HFFc6 (cell line): ENCODE measurements around the gene FADS6. TPM values are rescaled to one million over a fixed set of nuclear protein-coding genes. Genes with fewer than 3 reads are reported as not detected.

Source experiments
- DNase-seq: peaks from one replicate; pipeline ENCODE4 v3.0.0-alpha.2; 2018
- H3K27ac Mint-ChIP-seq: 2 replicates; pipeline ENCODE4 v1.8.0; 2020; ENCODE audit warnings: mild to moderate bottlenecking, mixed read lengths
- H3K27me3 Mint-ChIP-seq: 2 replicates; pipeline ENCODE4 v1.8.0; 2021; ENCODE audit warnings: mild to moderate bottlenecking, moderate library complexity, mixed read lengths; ENCODE audit not compliant: insufficient read depth
- H3K36me3 Mint-ChIP-seq: 2 replicates; pipeline ENCODE4 v1.8.0; 2021; ENCODE audit warnings: low read depth, mixed read lengths
- H3K4me1 Mint-ChIP-seq: 2 replicates; pipeline ENCODE4 v1.8.0; 2020; ENCODE audit warnings: low read depth, mixed read lengths
- H3K4me3 Mint-ChIP-seq: 2 replicates; pipeline ENCODE4 v1.8.0; 2020; ENCODE audit warnings: mild to moderate bottlenecking, moderate library complexity, mixed read lengths
- H3K9me3 Mint-ChIP-seq: 2 replicates; pipeline ENCODE4 v1.8.0; 2020; ENCODE audit warnings: mild to moderate bottlenecking, mixed read lengths
- total RNA-seq, 6 experiments: library from RNA; stranded (reverse); fragmentation: NEBNext Ultra II Directional; extraction: Animal tissue kit (Norgen Biotek cat#: 25700); gene quantifications; 2 replicates in 1 of 6; 3 replicates in 5 of 6; pipeline ENCODE4 v1.2.3, GENCODE V29; 2021
- TF ChIP-seq, protein P1 (sequence below): fragments of 200-600 bp; sonication (generic); IDR thresholded peaks from 2 replicates; pipeline ENCODE4 v1.5.0; 2021; ENCODE audit warnings: antibody characterized with exemption, mild to moderate bottlenecking

FADS6 gene
- total RNA-seq, 6 experiments from 2014 or later, result not detected

DNA sequence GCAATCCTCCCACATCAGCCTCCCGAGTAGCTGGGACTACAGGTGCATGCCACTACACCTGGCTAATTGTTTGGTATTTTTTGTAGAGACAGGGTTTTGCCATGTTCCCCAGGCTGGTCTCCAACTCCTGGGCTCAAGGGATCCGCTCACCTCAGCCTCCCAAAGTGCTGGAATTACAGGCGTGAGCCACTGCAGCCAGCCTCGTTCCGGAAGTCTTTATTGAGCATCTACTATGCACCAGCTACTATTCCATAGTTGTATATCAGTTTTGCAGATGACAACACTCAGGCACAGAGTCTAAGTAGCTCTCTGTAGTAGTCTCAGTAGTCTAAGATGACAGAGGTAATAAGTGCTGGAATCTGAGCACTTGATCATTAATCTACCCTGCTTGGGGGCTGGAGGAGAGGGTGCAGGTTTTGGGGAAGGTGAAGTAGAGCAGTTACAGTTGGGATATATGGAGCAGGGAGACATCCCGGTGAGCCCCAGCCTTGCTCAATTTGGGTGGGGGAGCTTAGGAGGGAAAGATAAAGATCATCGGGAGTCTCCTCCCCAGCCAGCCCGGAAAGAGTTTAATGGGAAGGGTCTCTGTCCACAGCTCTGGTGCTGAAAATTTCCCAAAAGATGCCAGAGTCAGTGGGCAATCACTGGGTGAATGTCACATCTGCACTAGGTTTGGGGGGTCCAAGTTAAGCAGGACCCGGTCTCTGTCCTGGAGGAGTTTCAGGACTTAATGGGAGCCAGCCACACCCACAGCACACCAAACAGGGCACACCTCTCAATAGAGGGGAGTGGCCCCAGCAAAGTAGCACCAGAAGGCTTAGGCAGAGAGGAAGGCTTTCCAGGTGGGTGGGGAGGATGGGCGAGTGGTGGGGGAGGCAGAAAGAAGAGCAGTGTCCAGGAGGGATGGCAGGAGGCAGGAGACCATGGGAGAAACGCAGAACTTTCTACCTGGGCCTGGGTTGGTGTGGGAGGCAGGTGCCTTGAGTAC is 43.9 kb upstream of the FADS6 start:
- Mint-ChIP-seq H3K9me3 (no peaks in the 10 kb centered on the region), H3K4me1 (no peaks in the 10 kb centered on the region), H3K27ac (no peak overlapping the region), H3K36me3 (no peaks in the 10 kb centered on the region), H3K4me3 (no peak overlapping the region), H3K27me3 (peaks cover 63% of the 10 kb centered on the region)
- DNase-seq, result no peak
- TF ChIP-seq, protein P1, sequence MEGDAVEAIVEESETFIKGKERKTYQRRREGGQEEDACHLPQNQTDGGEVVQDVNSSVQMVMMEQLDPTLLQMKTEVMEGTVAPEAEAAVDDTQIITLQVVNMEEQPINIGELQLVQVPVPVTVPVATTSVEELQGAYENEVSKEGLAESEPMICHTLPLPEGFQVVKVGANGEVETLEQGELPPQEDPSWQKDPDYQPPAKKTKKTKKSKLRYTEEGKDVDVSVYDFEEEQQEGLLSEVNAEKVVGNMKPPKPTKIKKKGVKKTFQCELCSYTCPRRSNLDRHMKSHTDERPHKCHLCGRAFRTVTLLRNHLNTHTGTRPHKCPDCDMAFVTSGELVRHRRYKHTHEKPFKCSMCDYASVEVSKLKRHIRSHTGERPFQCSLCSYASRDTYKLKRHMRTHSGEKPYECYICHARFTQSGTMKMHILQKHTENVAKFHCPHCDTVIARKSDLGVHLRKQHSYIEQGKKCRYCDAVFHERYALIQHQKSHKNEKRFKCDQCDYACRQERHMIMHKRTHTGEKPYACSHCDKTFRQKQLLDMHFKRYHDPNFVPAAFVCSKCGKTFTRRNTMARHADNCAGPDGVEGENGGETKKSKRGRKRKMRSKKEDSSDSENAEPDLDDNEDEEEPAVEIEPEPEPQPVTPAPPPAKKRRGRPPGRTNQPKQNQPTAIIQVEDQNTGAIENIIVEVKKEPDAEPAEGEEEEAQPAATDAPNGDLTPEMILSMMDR, result no peak

GRCh38 chr17:74936470-74936799 is 43.0 kb upstream of the FADS6 start:
- DNase-seq, result no peak
- Mint-ChIP-seq H3K4me3 (no peak overlapping the region), H3K36me3 (no peaks in the 10 kb centered on the region), H3K4me1 (no peaks in the 10 kb centered on the region), H3K27ac (no peak overlapping the region), H3K27me3 (peaks cover 56% of the 10 kb centered on the region), H3K9me3 (no peaks in the 10 kb centered on the region)
- TF ChIP-seq, protein P1, result no peak

GRCh38 chr17:74935585-74936469 is 42.4 kb upstream of the FADS6 start, which contains the start of gene OTOP3:
OTOP3 (plus strand) TSS chr17:74935898; CDS start chr17:74935922, 24 bp downstream.
- no peak for DNase-seq
- Mint-ChIP-seq H3K27ac (no peak within 1 kb of the TSS), H3K36me3 (no peaks in the 10 kb centered on the region), H3K27me3 (peaks cover 56% of the 10 kb centered on the region), H3K4me1 (no peaks in the 10 kb centered on the region), H3K9me3 (no peaks in the 10 kb centered on the region), H3K4me3 (no peak within 1 kb of the TSS)
- TF ChIP-seq, protein P1, result no peak

GRCh38 chr17:74935048-74935447 is 41.6 kb upstream of the FADS6 start:
- H3K9me3 Mint-ChIP-seq, result no peaks in the 10 kb centered on the region
- H3K27me3 Mint-ChIP-seq, result peaks cover 56% of the 10 kb centered on the region
- TF ChIP-seq, protein P1, result no peak
- no peaks in the 10 kb centered on the region for H3K36me3 Mint-ChIP-seq
- H3K27ac Mint-ChIP-seq, result no peak overlapping the region
- no peak for DNase-seq
- no peak overlapping the region for H3K4me3 Mint-ChIP-seq
- H3K4me1 Mint-ChIP-seq, result no peaks in the 10 kb centered on the region

DNA sequence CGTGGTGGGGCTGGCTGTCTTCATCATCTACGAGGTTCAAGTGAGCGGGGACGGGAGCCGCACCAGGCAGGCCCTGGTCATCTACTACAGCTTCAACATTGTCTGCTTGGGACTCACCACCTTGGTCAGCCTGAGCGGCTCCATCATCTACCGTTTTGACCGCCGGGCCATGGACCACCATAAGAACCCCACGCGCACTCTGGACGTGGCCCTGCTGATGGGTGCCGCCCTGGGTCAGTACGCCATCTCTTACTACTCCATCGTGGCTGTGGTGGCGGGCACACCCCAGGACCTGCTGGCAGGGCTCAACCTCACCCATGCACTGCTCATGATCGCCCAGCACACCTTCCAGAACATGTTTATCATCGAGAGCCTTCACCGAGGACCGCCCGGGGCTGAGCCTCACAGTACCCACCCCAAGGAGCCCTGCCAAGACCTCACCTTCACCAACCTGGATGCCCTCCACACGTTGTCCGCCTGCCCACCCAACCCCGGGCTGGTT is 37.2 kb upstream of the FADS6 start:
- no peak overlapping the region for H3K27ac Mint-ChIP-seq
- DNase-seq, result no peak
- TF ChIP-seq, protein P1, result no peak
- no peaks in the 10 kb centered on the region for H3K4me1 Mint-ChIP-seq
- H3K36me3 Mint-ChIP-seq, result no peaks in the 10 kb centered on the region
- no peaks in the 10 kb centered on the region for H3K9me3 Mint-ChIP-seq
- H3K27me3 Mint-ChIP-seq, result peaks cover 58% of the 10 kb centered on the region
- H3K4me3 Mint-ChIP-seq, result no peak overlapping the region
